GM12878 (cell line): ENCODE measurements around the gene NRDE2. TPM values are rescaled to one million over a fixed set of nuclear protein-coding genes. Genes with fewer than 3 reads are reported as not detected.

Experiments used
- ATAC-seq: fragments of 200-7000 bp; cut with Tn5 transposase; 3 replicates; pipeline ENCODE4 v1.9.1; 2020; ENCODE audit warnings: mild to moderate bottlenecking, moderate library complexity
- BruUV-seq: library from RNA; stranded (reverse); fragments of 400-500 nt; replicated peaks from 2 replicates; lab custom pipeline; 2021; lab: Mats Ljungman, UMichigan
- CTCF ChIA-PET: fragments of 300-600 bp; sonication (Branson Sonifier 250); formaldehyde crosslinking; extraction: SDS; loops from one replicate; lab custom pipeline; 2021; ENCODE audit warnings: inconsistent platforms; lab: Yijun Ruan, JAX
- POLR2A ChIA-PET: fragments of 350-600 bp; formaldehyde crosslinking; extraction: SDS; loops from one replicate; lab custom pipeline; 2021; ENCODE audit warnings: inconsistent platforms; lab: Charles Lee
- RAD21 ChIA-PET: fragments of 300-600 bp; sonication (Branson Sonifier 250); formaldehyde crosslinking; loops from one replicate; lab custom pipeline; 2023; ENCODE audit warnings: antibody characterized with exemption; ENCODE audit not compliant: unreplicated experiment; lab: Charles Lee
- SMC1A ChIA-PET: fragments of 300-600 bp; sonication (Branson Sonifier 250); formaldehyde crosslinking; loops from one replicate; lab custom pipeline; 2023; ENCODE audit not compliant: unreplicated experiment, uncharacterized antibody; lab: Charles Lee
- DNase-seq: peaks from one replicate; pipeline ENCODE4 v3.0.0-alpha.2; 2011; ENCODE audit warnings: low read depth, low spot score
- FAIRE-seq: peaks from 3 replicates; lab custom pipeline; 2011; peaks lifted over from hg19 to GRCh38; lab: Jason Lieb, UNC
- H2AFZ ChIP-seq: 2 replicates; pipeline ENCODE4 v1.6.0; 2011; ENCODE audit warnings: low read depth, low read length, control low read depth; ENCODE audit not compliant: control insufficient read depth
- H3K27ac ChIP-seq: 2 replicates; pipeline ENCODE4 v1.5.1; 2011; ENCODE audit warnings: control low read depth; ENCODE audit not compliant: control insufficient read depth, insufficient read depth
- H3K27me3 ChIP-seq, 2 experiments: replicated peaks in 1 of 2; 2 replicates each; pipeline versions ENCODE4 v1.6.0 to v1.6.1; 2011; ENCODE audit warnings: low read length in 1 of 2; ENCODE audit not compliant: control insufficient read depth in 2 of 2, insufficient read depth in 2 of 2
- H3K36me3 ChIP-seq, 2 experiments: 2 replicates each; pipeline ENCODE4 v1.5.1; 2011; ENCODE audit warnings: low read length in 1 of 2; ENCODE audit not compliant: control insufficient read depth in 2 of 2, insufficient read depth in 2 of 2
- H3K4me1 ChIP-seq: 2 replicates; pipeline ENCODE4 v1.6.1; 2011; ENCODE audit warnings: mild to moderate bottlenecking, low read length, moderate library complexity, mixed read lengths; ENCODE audit not compliant: control insufficient read depth, insufficient read depth
- H3K4me2 ChIP-seq: 2 replicates; pipeline ENCODE4 v1.6.0; 2011; ENCODE audit warnings: control low read depth; ENCODE audit not compliant: control insufficient read depth, insufficient read depth
- H3K4me3 ChIP-seq: fragments of 200-600 bp; sonication (generic); 2 replicates; pipeline ENCODE4 v1.5.1; 2016
- H3K79me2 ChIP-seq: 2 replicates; pipeline ENCODE4 v1.6.0; 2011; ENCODE audit warnings: low read length; ENCODE audit not compliant: control insufficient read depth, insufficient read depth
- H3K9ac ChIP-seq: 2 replicates; pipeline ENCODE4 v1.8.0; 2011; ENCODE audit warnings: low read length, control low read depth, mixed read lengths; ENCODE audit not compliant: control insufficient read depth, insufficient read depth
- H3K9me3 ChIP-seq: replicated peaks from 3 replicates; pipeline ENCODE4 v1.5.1; 2011; ENCODE audit warnings: mild to moderate bottlenecking, low read length; ENCODE audit not compliant: control insufficient read depth, insufficient read depth
- H4K20me1 ChIP-seq: 2 replicates; pipeline ENCODE4 v1.6.0; 2011; ENCODE audit not compliant: control insufficient read depth, insufficient read depth
- CEBPB ChIP-seq, 2 experiments: fragments of 150-350 bp in 1 of 2; IDR thresholded peaks; 2 replicates each; pipeline ENCODE4 v1.6.1; 2012 to 2014; ENCODE audit warnings: low read depth in 2 of 2, low read length in 2 of 2, borderline replicate concordance in 1 of 2, inconsistent platforms in 1 of 2
- CREB1 ChIP-seq: IDR thresholded peaks from 2 replicates; pipeline ENCODE4 v1.6.1; 2012; ENCODE audit warnings: low read depth, mild to moderate bottlenecking, inconsistent platforms
- HDAC6 ChIP-seq: fragments of 200-600 bp; sonication (generic); IDR thresholded peaks from one replicate; pipeline ENCODE4 v1.8.0; 2017; ENCODE audit warnings: antibody characterized with exemption; ENCODE audit not compliant: unreplicated experiment
- HDGF ChIP-seq: fragments of 450-650 bp; IDR thresholded peaks from 2 replicates; pipeline ENCODE4 v1.6.1; 2016; ENCODE audit warnings: antibody characterized with exemption
- JUNB ChIP-seq: IDR thresholded peaks from 2 replicates; pipeline ENCODE4 v1.6.1; 2016; ENCODE audit warnings: antibody characterized with exemption, mild to moderate bottlenecking
- LARP7 ChIP-seq: fragments of 450-650 bp; IDR thresholded peaks from 2 replicates; pipeline ENCODE4 v1.6.1; 2017; ENCODE audit warnings: mild to moderate bottlenecking
- MEF2B ChIP-seq: fragments of 450-650 bp; IDR thresholded peaks from 2 replicates; pipeline ENCODE4 v1.6.1; 2018; ENCODE audit warnings: mild to moderate bottlenecking, moderate library complexity; ENCODE audit not compliant: partially characterized antibody, poor library complexity, severe bottlenecking
- NFYA ChIP-seq: IDR thresholded peaks from 2 replicates; pipeline ENCODE4 v1.6.1; 2011; ENCODE audit warnings: low read depth, mild to moderate bottlenecking, low read length, improper control_type of control experiment, borderline replicate concordance
- NRF1 ChIP-seq: conservative IDR thresholded peaks from 2 replicates; pipeline ENCODE4 v1.6.1; 2011; ENCODE audit warnings: mild to moderate bottlenecking, low read depth, low read length, improper control_type of control experiment
- ZBED1 ChIP-seq: IDR thresholded peaks from 2 replicates; pipeline ENCODE4 v1.6.1; 2016; ENCODE audit warnings: borderline replicate concordance
- ZSCAN29 ChIP-seq: fragments of 450-650 bp; IDR thresholded peaks from 2 replicates; pipeline ENCODE4 v1.6.1; 2017; ENCODE audit warnings: mild to moderate bottlenecking, moderate library complexity
- WGBS: methylation state at CpG from one replicate; pipeline ENCODE4 v1.1.6; 2016; ENCODE audit warnings: low lambda C conversion rate; ENCODE audit not compliant: insufficient replicate concordance, insufficient coverage; ENCODE audit errors: missing lambda C conversion rate; 5-methylcytosine and 5-hydroxymethylcytosine counted together
- in situ Hi-C: fragments of 300-500 bp; cut with MboI; formaldehyde crosslinking; loops from 9 replicates; pipeline ENCODE4 v1.14.3; 2018; ENCODE audit warnings: mixed read lengths
- intact Hi-C: fragments of 100-400 bp; cut with micrococcal nuclease; formaldehyde crosslinking; loops from one replicate; pipeline ENCODE4 v1.14.2; 2022; ENCODE audit not compliant: unreplicated experiment
- polyA plus RNA-seq, 11 experiments: library from polyadenylated mRNA; depleted of rRNA in 4 of 11; unstranded in 6 of 11; stranded (reverse) in 5 of 11; fragments of >200 nt; fragmentation: Nextera tagmentation in 4 of 11; fragmentation: Illumina TruSeq in 1 of 11; extraction: Ambion mirVana in 4 of 11; extraction: Trizol in 1 of 11; gene quantifications; 1 replicate in 1 of 11; 2 replicates in 10 of 11; pipeline versions ENCODE4 v1.2.1 to v1.2.3, GENCODE V29; 2011 to 2016; ENCODE audit warnings: inconsistent platforms in 2 of 11, missing spikeins in 2 of 11, low read depth in 1 of 11
- total RNA-seq, 4 experiments: library from RNA; depleted of rRNA in 3 of 4; stranded (reverse); fragments of >200 nt in 3 of 4; fragmentation: Illumina TruSeq in 1 of 4; extraction: Trizol in 1 of 4; gene quantifications; 2 replicates each; pipeline versions ENCODE4 v1.2.1 to v1.2.3, GENCODE V29; 2013 to 2021
- TF ChIP-seq, protein P1 (sequence below): IDR thresholded peaks from 2 replicates; pipeline ENCODE4 v1.6.1; 2011; ENCODE audit warnings: low read depth, low read length, improper control_type of control experiment, borderline replicate concordance
- TF ChIP-seq, protein P2 (sequence below): IDR thresholded peaks from 2 replicates; pipeline ENCODE4 v1.6.1; 2011; ENCODE audit warnings: mild to moderate bottlenecking, low read depth, low read length, moderate library complexity; ENCODE audit not compliant: insufficient replicate concordance
- TF ChIP-seq, protein P3 (sequence below): fragments of 450-650 bp; IDR thresholded peaks from 2 replicates; pipeline ENCODE4 v1.6.1; 2018; ENCODE audit warnings: mild to moderate bottlenecking, low read depth, moderate library complexity; ENCODE audit not compliant: partially characterized antibody
- TF ChIP-seq, protein P4 (sequence below): fragments of 450-650 bp; IDR thresholded peaks from 2 replicates; pipeline ENCODE4 v1.6.1; 2017; ENCODE audit warnings: borderline replicate concordance

The NRDE2 gene
- total and polyA plus RNA-seq, 10 of the 15 experiments (the other 5 are each of a cell fraction or from before 2014, with no cell fraction given): 8.3 to 21.0 (median 13.8) TPM

DNA sequence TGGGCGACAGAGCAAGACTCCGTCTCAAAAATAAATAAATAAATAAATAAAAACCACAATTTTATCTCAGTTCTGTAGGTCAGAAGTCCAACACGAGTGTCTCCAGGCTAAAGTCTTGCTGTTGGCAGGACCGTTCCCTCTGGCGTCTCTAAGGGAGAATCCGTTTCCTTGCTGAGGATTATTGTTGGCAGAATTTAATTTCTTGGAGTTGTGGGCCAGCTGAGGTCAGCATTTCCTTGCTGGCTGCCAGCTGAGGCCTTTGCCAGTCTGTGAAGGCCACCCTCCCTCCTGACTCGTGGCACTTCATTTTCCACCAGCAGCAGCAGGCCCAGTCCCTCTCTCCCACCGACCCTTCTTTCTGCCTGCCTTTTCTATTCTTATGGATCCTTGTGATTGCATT is 58.2 kb downstream of the NRDE2 start:
- no peaks in the 10 kb centered on the region for H3K9me3 ChIP-seq
- no peaks in the 10 kb centered on the region for H3K27me3 ChIP-seq
- ChIA-PET RAD21 (no interaction called here), POLR2A (no interaction called here), CTCF (no interaction called here), SMC1A (interaction anchor here (0.6 kb wide), 1 partner anchor 423 kb away, joined by 3 read pairs; no protein-coding TSS in a partner anchor)
- no peaks in the 10 kb centered on the region for H3K79me2 ChIP-seq
- DNase-seq (no peak), FAIRE-seq (no peak), ATAC-seq (no peak)
- intact Hi-C loops (no loop called here), in situ Hi-C loops (no loop called here)
- peaks cover 13 to 32% of the 10 kb centered on the region in 2 experiments for H3K36me3 ChIP-seq
- no peaks in the 10 kb centered on the region for H3K4me1 ChIP-seq
- H3K9ac ChIP-seq: no peak overlapping the region
- no peak overlapping the region for H3K27ac ChIP-seq
- H2AFZ ChIP-seq: no peak overlapping the region
- TF ChIP-seq LARP7 (no peak), ZSCAN29 (no peak), HDAC6 (no peak), NRF1 (no peak), NFYA (no peak), ZBED1 (no peak), CEBPB (IDR thresholded peaks at IDR 0.05; ENCODE audit: borderline replicate concordance in 1 of 2, low read depth in 2 of 2, low read length in 2 of 2) (no peak), JUNB (no peak), HDGF (no peak), CREB1 (no peak), MEF2B (no peak)
- TF ChIP-seq, protein P1, sequence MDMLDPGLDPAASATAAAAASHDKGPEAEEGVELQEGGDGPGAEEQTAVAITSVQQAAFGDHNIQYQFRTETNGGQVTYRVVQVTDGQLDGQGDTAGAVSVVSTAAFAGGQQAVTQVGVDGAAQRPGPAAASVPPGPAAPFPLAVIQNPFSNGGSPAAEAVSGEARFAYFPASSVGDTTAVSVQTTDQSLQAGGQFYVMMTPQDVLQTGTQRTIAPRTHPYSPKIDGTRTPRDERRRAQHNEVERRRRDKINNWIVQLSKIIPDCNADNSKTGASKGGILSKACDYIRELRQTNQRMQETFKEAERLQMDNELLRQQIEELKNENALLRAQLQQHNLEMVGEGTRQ: no peak
- TF ChIP-seq, protein P2, sequence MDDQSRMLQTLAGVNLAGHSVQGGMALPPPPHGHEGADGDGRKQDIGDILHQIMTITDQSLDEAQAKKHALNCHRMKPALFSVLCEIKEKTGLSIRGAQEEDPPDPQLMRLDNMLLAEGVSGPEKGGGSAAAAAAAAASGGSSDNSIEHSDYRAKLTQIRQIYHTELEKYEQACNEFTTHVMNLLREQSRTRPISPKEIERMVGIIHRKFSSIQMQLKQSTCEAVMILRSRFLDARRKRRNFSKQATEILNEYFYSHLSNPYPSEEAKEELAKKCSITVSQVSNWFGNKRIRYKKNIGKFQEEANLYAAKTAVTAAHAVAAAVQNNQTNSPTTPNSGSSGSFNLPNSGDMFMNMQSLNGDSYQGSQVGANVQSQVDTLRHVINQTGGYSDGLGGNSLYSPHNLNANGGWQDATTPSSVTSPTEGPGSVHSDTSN: no peak
- TF ChIP-seq, protein P3, sequence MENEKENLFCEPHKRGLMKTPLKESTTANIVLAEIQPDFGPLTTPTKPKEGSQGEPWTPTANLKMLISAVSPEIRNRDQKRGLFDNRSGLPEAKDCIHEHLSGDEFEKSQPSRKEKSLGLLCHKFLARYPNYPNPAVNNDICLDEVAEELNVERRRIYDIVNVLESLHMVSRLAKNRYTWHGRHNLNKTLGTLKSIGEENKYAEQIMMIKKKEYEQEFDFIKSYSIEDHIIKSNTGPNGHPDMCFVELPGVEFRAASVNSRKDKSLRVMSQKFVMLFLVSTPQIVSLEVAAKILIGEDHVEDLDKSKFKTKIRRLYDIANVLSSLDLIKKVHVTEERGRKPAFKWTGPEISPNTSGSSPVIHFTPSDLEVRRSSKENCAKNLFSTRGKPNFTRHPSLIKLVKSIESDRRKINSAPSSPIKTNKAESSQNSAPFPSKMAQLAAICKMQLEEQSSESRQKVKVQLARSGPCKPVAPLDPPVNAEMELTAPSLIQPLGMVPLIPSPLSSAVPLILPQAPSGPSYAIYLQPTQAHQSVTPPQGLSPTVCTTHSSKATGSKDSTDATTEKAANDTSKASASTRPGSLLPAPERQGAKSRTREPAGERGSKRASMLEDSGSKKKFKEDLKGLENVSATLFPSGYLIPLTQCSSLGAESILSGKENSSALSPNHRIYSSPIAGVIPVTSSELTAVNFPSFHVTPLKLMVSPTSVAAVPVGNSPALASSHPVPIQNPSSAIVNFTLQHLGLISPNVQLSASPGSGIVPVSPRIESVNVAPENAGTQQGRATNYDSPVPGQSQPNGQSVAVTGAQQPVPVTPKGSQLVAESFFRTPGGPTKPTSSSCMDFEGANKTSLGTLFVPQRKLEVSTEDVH: no peak
- TF ChIP-seq, protein P4, sequence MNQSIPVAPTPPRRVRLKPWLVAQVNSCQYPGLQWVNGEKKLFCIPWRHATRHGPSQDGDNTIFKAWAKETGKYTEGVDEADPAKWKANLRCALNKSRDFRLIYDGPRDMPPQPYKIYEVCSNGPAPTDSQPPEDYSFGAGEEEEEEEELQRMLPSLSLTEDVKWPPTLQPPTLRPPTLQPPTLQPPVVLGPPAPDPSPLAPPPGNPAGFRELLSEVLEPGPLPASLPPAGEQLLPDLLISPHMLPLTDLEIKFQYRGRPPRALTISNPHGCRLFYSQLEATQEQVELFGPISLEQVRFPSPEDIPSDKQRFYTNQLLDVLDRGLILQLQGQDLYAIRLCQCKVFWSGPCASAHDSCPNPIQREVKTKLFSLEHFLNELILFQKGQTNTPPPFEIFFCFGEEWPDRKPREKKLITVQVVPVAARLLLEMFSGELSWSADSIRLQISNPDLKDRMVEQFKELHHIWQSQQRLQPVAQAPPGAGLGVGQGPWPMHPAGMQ: no peak
- WGBS: 98% methylated on average over 8 of the region's 8 CpGs
- BruUV-seq: no TSS peak
- no peak overlapping the region for H3K4me2 ChIP-seq
- no peak overlapping the region for H3K4me3 ChIP-seq
- H4K20me1 ChIP-seq: no peaks in the 10 kb centered on the region
